Measurements from ENCODE around the gene ADAMTSL3. TPM values are rescaled to one million over a fixed set of nuclear protein-coding genes. Genes with fewer than 3 reads are reported as not detected.

Gene ADAMTSL3
- polyA plus RNA-seq, 1 donor from 2014 or later = 0.51 TPM

- Histone ChIP-seq H3K9me3 (ENCODE audit: low read length) (peaks cover 3% of the 10 kb centered on the region), H4K20me1 (ENCODE audit: insufficient read depth) (no peaks in the 10 kb centered on the region), H2AFZ (ENCODE audit: low read depth, low read length) (no peak overlapping the region), H3K79me2 (replicated peaks; ENCODE audit: insufficient read depth, low read length) (no peaks in the 10 kb centered on the region), H3K9ac (ENCODE audit: low read length) (no peak overlapping the region), H3K27ac (ENCODE audit: low read length) (no peak overlapping the region), H3K4me3 (ENCODE audit: low read length) (no peak overlapping the region), H3K9me2 (ENCODE audit: insufficient read depth, low read length) (no peaks in the 10 kb centered on the region), H3K36me3 (ENCODE audit: insufficient read depth, low read length) (no peaks in the 10 kb centered on the region), H3K27me3 (ENCODE audit: insufficient read depth, low read depth, low read length) (peaks cover 36% of the 10 kb centered on the region), H3K4me2 (ENCODE audit: low read length) (no peak overlapping the region), H3F3A (ENCODE audit: insufficient read depth, low read length, poor library complexity, severe bottlenecking) (no peaks in the 10 kb centered on the region)
- no peak for TF ChIP-seq CTCF (IDR thresholded peaks at IDR 0.05; ENCODE audit: poor library complexity, severe bottlenecking)
- TF ChIP-seq TAF1 (IDR thresholded peaks at IDR 0.05; ENCODE audit: low read depth) = no peak
- no peak for TF ChIP-seq SMC3 (conservative IDR thresholded peaks at IDR 0.05; ENCODE audit: poor library complexity)
- no peak for TF ChIP-seq MXI1 (conservative IDR thresholded peaks at IDR 0.05; ENCODE audit: poor library complexity, severe bottlenecking)
- no peak for TF ChIP-seq EZH2 (IDR thresholded peaks at IDR 0.05; ENCODE audit: borderline replicate concordance, insufficient read depth, low read length, poor library complexity, severe bottlenecking)
- no peak for TF ChIP-seq EP300 (conservative IDR thresholded peaks at IDR 0.05; ENCODE audit: poor library complexity, severe bottlenecking)
- TF ChIP-seq POLR2AphosphoS5 (IDR thresholded peaks at IDR 0.05) = no peak
- TF ChIP-seq RAD21 (conservative IDR thresholded peaks at IDR 0.05) = no peak
- no peak for TF ChIP-seq REST (IDR thresholded peaks at IDR 0.05; ENCODE audit: borderline replicate concordance)
Observed at GRCh38 chr15:83657549-83657948, 3.6 kb downstream of the ADAMTSL3 start.

- no peak overlapping the region for H2AFZ ChIP-seq (ENCODE audit: low read depth, low read length)
- H3F3A ChIP-seq (ENCODE audit: insufficient read depth, low read length, poor library complexity, severe bottlenecking) = no peaks in the 10 kb centered on the region
- no peaks in the 10 kb centered on the region for H3K9me3 ChIP-seq (ENCODE audit: low read length)
- H3K36me3 ChIP-seq (ENCODE audit: insufficient read depth, low read length) = no peaks in the 10 kb centered on the region
- H3K27me3 ChIP-seq (ENCODE audit: insufficient read depth, low read depth, low read length) = peaks cover 28% of the 10 kb centered on the region
- H3K79me2 ChIP-seq (replicated peaks; ENCODE audit: insufficient read depth, low read length) = no peaks in the 10 kb centered on the region
- H3K4me3 ChIP-seq (ENCODE audit: low read length) = no peak overlapping the region
- H3K27ac ChIP-seq (ENCODE audit: low read length) = no peak overlapping the region
- H3K9me2 ChIP-seq (ENCODE audit: insufficient read depth, low read length) = no peaks in the 10 kb centered on the region
- TF ChIP-seq REST (IDR thresholded peaks at IDR 0.05; ENCODE audit: borderline replicate concordance) = no peak
- no peak for TF ChIP-seq TAF1 (IDR thresholded peaks at IDR 0.05; ENCODE audit: low read depth)
- TF ChIP-seq SMC3 (conservative IDR thresholded peaks at IDR 0.05; ENCODE audit: poor library complexity) = no peak
- no peak for TF ChIP-seq POLR2AphosphoS5 (IDR thresholded peaks at IDR 0.05)
- no peak for TF ChIP-seq CTCF (IDR thresholded peaks at IDR 0.05; ENCODE audit: poor library complexity, severe bottlenecking)
- TF ChIP-seq EP300 (conservative IDR thresholded peaks at IDR 0.05; ENCODE audit: poor library complexity, severe bottlenecking) = no peak
- no peak for TF ChIP-seq EZH2 (IDR thresholded peaks at IDR 0.05; ENCODE audit: borderline replicate concordance, insufficient read depth, low read length, poor library complexity, severe bottlenecking)
- no peak for TF ChIP-seq MXI1 (conservative IDR thresholded peaks at IDR 0.05; ENCODE audit: poor library complexity, severe bottlenecking)
- no peak for TF ChIP-seq RAD21 (conservative IDR thresholded peaks at IDR 0.05)
- H3K9ac ChIP-seq (ENCODE audit: low read length) = no peak overlapping the region
- no peak overlapping the region for H3K4me2 ChIP-seq (ENCODE audit: low read length)
- H4K20me1 ChIP-seq (ENCODE audit: insufficient read depth) = no peaks in the 10 kb centered on the region
Observed at GRCh38 chr15:83658430-83659416, 4.8 kb downstream of the ADAMTSL3 start.

Data from neural cell (in vitro differentiated cells).